NCI-H146 (cell line): ENCODE data around the gene MMP12.

ENCODE experiments used
- DNase-seq: peaks from one replicate; lab custom pipeline; 2025; lab: John Stamatoyannopoulos, UW

Gene MMP12

GRCh38 chr11:102850973-102851745 lies 23.6 kb downstream of the MMP12 start:
- no peak for DNase-seq

- DNase-seq: no peak
Observed at GRCh38 chr11:102849311-102849710, 25.5 kb downstream of the MMP12 start.

- DNase-seq: no peak
Observed at GRCh38 chr11:102846292-102846691, 28.5 kb downstream of the MMP12 start.

GRCh38 chr11:102843489-102843888 lies 31.3 kb downstream of the MMP12 start, which contains the start of gene MMP3:
Gene MMP3, minus strand, starts transcription at chr11:102843609. Its CDS starts 63 bp downstream, at chr11:102843546.
- no peak for DNase-seq

- DNase-seq: no peak
Observed at GRCh38 chr11:102842930-102843329, 31.9 kb downstream of the MMP12 start.

GRCh38 chr11:102840018-102840417 lies 34.8 kb downstream of the MMP12 start:
- no peak for DNase-seq

GRCh38 chr11:102837646-102838045 lies 37.1 kb downstream of the MMP12 start:
- DNase-seq: no peak

GRCh38 chr11:102837156-102837555 lies 37.6 kb downstream of the MMP12 start:
- DNase-seq: no peak

- DNase-seq: no peak
Observed at GRCh38 chr11:102836290-102836875, 38.4 kb downstream of the MMP12 start.

GRCh38 chr11:102833731-102834130 lies 41.1 kb downstream of the MMP12 start:
- DNase-seq: no peak

- DNase-seq: no peak
Observed at GRCh38 chr11:102832612-102833011, 42.2 kb downstream of the MMP12 start.

- DNase-seq: no peak
Observed at GRCh38 chr11:102831489-102832440, 43.0 kb downstream of the MMP12 start.

GRCh38 chr11:102831128-102831488 lies 43.7 kb downstream of the MMP12 start:
- DNase-seq: no peak

GRCh38 chr11:102830001-102830727 lies 44.6 kb downstream of the MMP12 start:
- DNase-seq: no peak

GRCh38 chr11:102829316-102830000 lies 45.3 kb downstream of the MMP12 start:
- no peak for DNase-seq

- no peak for DNase-seq
Observed at GRCh38 chr11:102824556-102824955, 50.2 kb downstream of the MMP12 start.

GRCh38 chr11:102819491-102819890 lies 55.3 kb downstream of the MMP12 start:
- DNase-seq: no peak

GRCh38 chr11:102813484-102813883 lies 61.3 kb downstream of the MMP12 start:
- DNase-seq: no peak
